ENCODE measurements around the gene PTPRQ.

Gene PTPRQ

DNA sequence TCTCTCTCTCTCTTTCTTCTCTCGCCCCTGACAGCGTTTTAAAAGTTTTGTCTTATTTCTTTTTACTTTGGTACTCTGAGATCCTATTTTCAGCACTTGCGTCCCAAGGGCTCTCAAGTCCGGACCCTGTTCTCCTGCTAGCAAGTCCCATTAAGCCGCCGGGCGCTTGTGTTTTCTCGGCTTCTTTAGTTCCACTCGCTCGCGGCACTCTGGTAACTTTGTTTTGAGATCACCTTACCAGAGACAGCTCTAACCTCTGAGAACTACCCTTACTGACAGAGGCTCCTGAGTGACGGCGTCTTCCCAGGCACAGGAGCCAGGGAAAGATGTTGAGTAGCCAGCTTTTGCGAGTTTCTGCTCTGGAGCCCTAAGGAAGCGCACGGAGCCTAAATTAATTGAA, 270.0 kb downstream of the PTPRQ start:
- H3K4me3 ChIP-seq (ENCODE audit: low read depth, low read length), result no peak overlapping the region
- no peak for DNase-seq (ENCODE audit: low read depth)
- TF ChIP-seq POLR2A (IDR thresholded peaks at IDR 0.05; ENCODE audit: extremely low read depth, insufficient read length), result no peak
- TF ChIP-seq MAX (IDR thresholded peaks at IDR 0.05; ENCODE audit: low read depth, low read length), result no peak
- TF ChIP-seq MYC (IDR thresholded peaks at IDR 0.05; ENCODE audit: low read depth, low read length), result no peak

- H3K4me3 ChIP-seq (ENCODE audit: low read depth, low read length), result no peak overlapping the region
- no peak for DNase-seq (ENCODE audit: low read depth)
- TF ChIP-seq MAX (IDR thresholded peaks at IDR 0.05; ENCODE audit: low read depth, low read length), result no peak
- TF ChIP-seq CTCF (IDR thresholded peaks at IDR 0.05; ENCODE audit: low read depth, low read length), result no peak
- TF ChIP-seq MYC (IDR thresholded peaks at IDR 0.05; ENCODE audit: low read depth, low read length), result no peak
These were observed 270.8 kb downstream of the PTPRQ start for GRCh38 chr12:80714846-80715245.

GRCh38 chr12:80715713-80716249, 271.7 kb downstream of the PTPRQ start:
- no peak overlapping the region for H3K4me3 ChIP-seq (ENCODE audit: low read depth, low read length)
- DNase-seq (ENCODE audit: low read depth), result no peak
- TF ChIP-seq MAX (IDR thresholded peaks at IDR 0.05; ENCODE audit: low read depth, low read length) (no peak), MYC (IDR thresholded peaks at IDR 0.05; ENCODE audit: low read depth, low read length) (no peak), POLR2A (IDR thresholded peaks at IDR 0.05; ENCODE audit: extremely low read depth, insufficient read length) (no peak), CTCF (IDR thresholded peaks at IDR 0.05; ENCODE audit: low read depth, low read length) (no peak)

GRCh38 chr12:80716696-80717469, 272.8 kb downstream of the PTPRQ start, which contains the start of gene MYF5:
Gene MYF5, plus strand, starts transcription at chr12:80716912. Its CDS starts 152 bp downstream, at chr12:80717064.
- TF ChIP-seq MAX (IDR thresholded peaks at IDR 0.05; ENCODE audit: low read depth, low read length) (no peak), MYC (IDR thresholded peaks at IDR 0.05; ENCODE audit: low read depth, low read length) (no peak), POLR2A (IDR thresholded peaks at IDR 0.05; ENCODE audit: extremely low read depth, insufficient read length) (no peak), CTCF (IDR thresholded peaks at IDR 0.05; ENCODE audit: low read depth, low read length) (no peak)
- no peak for DNase-seq (ENCODE audit: low read depth)
- no peak within 1 kb of the TSS for H3K4me3 ChIP-seq (ENCODE audit: low read depth, low read length)

DNA sequence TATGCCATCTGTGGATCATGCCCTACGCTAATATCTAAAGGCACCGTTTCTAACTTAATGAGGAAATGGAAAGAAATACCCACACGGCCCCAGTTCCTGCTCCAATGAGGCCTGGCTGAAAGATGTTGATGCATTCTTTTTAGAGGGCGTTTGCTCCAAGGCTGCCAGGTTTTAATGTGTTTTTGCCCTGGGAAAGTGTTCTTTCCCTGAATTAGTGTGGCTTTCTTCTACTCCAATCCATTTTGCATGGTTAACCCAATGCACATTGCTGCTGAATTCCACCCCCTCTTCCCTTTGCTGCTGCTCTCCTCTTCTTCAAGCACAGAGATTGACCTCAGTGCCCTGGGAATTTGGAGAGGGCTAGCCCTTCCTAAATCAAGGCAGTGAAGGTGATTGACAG, 273.8 kb downstream of the PTPRQ start:
- TF ChIP-seq MYC (IDR thresholded peaks at IDR 0.05; ENCODE audit: low read depth, low read length) (no peak), MAX (IDR thresholded peaks at IDR 0.05; ENCODE audit: low read depth, low read length) (no peak), POLR2A (IDR thresholded peaks at IDR 0.05; ENCODE audit: extremely low read depth, insufficient read length) (no peak), CTCF (IDR thresholded peaks at IDR 0.05; ENCODE audit: low read depth, low read length) (no peak)
- DNase-seq (ENCODE audit: low read depth), result no peak
- H3K4me3 ChIP-seq (ENCODE audit: low read depth, low read length), result no peak overlapping the region

- TF ChIP-seq CTCF (IDR thresholded peaks at IDR 0.05; ENCODE audit: low read depth, low read length), result no peak
- no peak for TF ChIP-seq MYC (IDR thresholded peaks at IDR 0.05; ENCODE audit: low read depth, low read length)
- no peak for TF ChIP-seq POLR2A (IDR thresholded peaks at IDR 0.05; ENCODE audit: extremely low read depth, insufficient read length)
- no peak for TF ChIP-seq MAX (IDR thresholded peaks at IDR 0.05; ENCODE audit: low read depth, low read length)
- H3K4me3 ChIP-seq (ENCODE audit: low read depth, low read length), result no peak overlapping the region
- no peak for DNase-seq (ENCODE audit: low read depth)
These were observed 276.5 kb downstream of the PTPRQ start for GRCh38 chr12:80720516-80720915.
